Measurements from ENCODE around the gene PCGF1. TPM values are rescaled to one million over a fixed set of nuclear protein-coding genes. Genes with fewer than 3 reads are reported as not detected.

Gene PCGF1
- total and polyA plus RNA-seq, 2 of the 4 experiments (the other 2 are of a cell fraction): 23.4 to 31.4 TPM

- H4K8ac ChIP-seq (ENCODE audit: low read depth in 2 of 2, low read length in 2 of 2): peak overlapping the region in 1 of 2 experiments; percentile 30; a peak in 1 of 4 replicates
These were observed 2.9 kb downstream of the PCGF1 start for GRCh38 chr2:74504591-74504990.

More at GRCh38 chr2:74504591-74504990, 2.9 kb downstream of the PCGF1 start:
- DNase-seq (no peak), ATAC-seq (ENCODE audit: low read depth) (no peak)
- H3K4me3 ChIP-seq (ENCODE audit: insufficient read depth, low read depth, low read length): no peak overlapping the region
- no peak overlapping the region for H3K4me2 ChIP-seq (ENCODE audit: low read depth, low read length)
- H3K18ac ChIP-seq (ENCODE audit: low read depth, low read length): no peak overlapping the region
- no TSS peak for BruUV-seq (replicated peaks)
- no peak overlapping the region for H2BK120ac ChIP-seq (ENCODE audit: low read depth, low read length)
- no peak overlapping the region for H3K56ac ChIP-seq (ENCODE audit: extremely low read depth, insufficient read depth, low read length)
- no peaks in the 10 kb centered on the region for H3K9me3 ChIP-seq (ENCODE audit: control insufficient read depth, insufficient read depth, low read length)
- CTCF ChIA-PET: no interaction called here
- WGBS, 2 experiments (ENCODE audit: extremely low coverage in 2 of 2, insufficient read length in 1 of 2): no CpG with 5 or more reads among the region's 3 CpGs
- no peak overlapping the region for H4K91ac ChIP-seq (ENCODE audit: insufficient read depth, low read depth, low read length)
- no peak for TF ChIP-seq MAFK (IDR thresholded peaks at IDR 0.05; ENCODE audit: low read depth, low read length)
- no peak for TF ChIP-seq SMC3 (IDR thresholded peaks at IDR 0.05; ENCODE audit: low read depth, low read length)
- TF ChIP-seq BHLHE40 (IDR thresholded peaks at IDR 0.05; ENCODE audit: low read depth, low read length): no peak
- no peak for TF ChIP-seq CEBPB (IDR thresholded peaks at IDR 0.05; ENCODE audit: low read depth, low read length)
- TF ChIP-seq, protein P1, sequence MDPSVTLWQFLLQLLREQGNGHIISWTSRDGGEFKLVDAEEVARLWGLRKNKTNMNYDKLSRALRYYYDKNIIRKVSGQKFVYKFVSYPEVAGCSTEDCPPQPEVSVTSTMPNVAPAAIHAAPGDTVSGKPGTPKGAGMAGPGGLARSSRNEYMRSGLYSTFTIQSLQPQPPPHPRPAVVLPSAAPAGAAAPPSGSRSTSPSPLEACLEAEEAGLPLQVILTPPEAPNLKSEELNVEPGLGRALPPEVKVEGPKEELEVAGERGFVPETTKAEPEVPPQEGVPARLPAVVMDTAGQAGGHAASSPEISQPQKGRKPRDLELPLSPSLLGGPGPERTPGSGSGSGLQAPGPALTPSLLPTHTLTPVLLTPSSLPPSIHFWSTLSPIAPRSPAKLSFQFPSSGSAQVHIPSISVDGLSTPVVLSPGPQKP (IDR thresholded peaks at IDR 0.05; ENCODE audit: borderline replicate concordance, low read depth, low read length): no peak
- no peak for TF ChIP-seq RCOR1 (IDR thresholded peaks at IDR 0.05; ENCODE audit: insufficient replicate concordance, low read length)
- no peak for TF ChIP-seq FOS (IDR thresholded peaks at IDR 0.05; ENCODE audit: low read depth, low read length)
- TF ChIP-seq, protein P2, sequence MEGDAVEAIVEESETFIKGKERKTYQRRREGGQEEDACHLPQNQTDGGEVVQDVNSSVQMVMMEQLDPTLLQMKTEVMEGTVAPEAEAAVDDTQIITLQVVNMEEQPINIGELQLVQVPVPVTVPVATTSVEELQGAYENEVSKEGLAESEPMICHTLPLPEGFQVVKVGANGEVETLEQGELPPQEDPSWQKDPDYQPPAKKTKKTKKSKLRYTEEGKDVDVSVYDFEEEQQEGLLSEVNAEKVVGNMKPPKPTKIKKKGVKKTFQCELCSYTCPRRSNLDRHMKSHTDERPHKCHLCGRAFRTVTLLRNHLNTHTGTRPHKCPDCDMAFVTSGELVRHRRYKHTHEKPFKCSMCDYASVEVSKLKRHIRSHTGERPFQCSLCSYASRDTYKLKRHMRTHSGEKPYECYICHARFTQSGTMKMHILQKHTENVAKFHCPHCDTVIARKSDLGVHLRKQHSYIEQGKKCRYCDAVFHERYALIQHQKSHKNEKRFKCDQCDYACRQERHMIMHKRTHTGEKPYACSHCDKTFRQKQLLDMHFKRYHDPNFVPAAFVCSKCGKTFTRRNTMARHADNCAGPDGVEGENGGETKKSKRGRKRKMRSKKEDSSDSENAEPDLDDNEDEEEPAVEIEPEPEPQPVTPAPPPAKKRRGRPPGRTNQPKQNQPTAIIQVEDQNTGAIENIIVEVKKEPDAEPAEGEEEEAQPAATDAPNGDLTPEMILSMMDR (conservative IDR thresholded peaks at IDR 0.05; ENCODE audit: low read depth, low read length): no peak
- TF ChIP-seq RAD21 (IDR thresholded peaks at IDR 0.05; ENCODE audit: low read length): no peak
- no peak for TF ChIP-seq RFX5 (IDR thresholded peaks at IDR 0.05; ENCODE audit: low read depth, low read length)
- no peak for TF ChIP-seq CHD1 (IDR thresholded peaks at IDR 0.05; ENCODE audit: low read depth, low read length)
- TF ChIP-seq MXI1 (IDR thresholded peaks at IDR 0.05; ENCODE audit: borderline replicate concordance, low read depth, low read length): no peak
- no peak for TF ChIP-seq POLR2A (IDR thresholded peaks at IDR 0.05; ENCODE audit: low read depth, low read length)
- no peak for TF ChIP-seq MAZ (IDR thresholded peaks at IDR 0.05; ENCODE audit: borderline replicate concordance, low read depth, low read length)
- TF ChIP-seq USF2 (IDR thresholded peaks at IDR 0.05; ENCODE audit: low read depth, low read length): no peak
- TF ChIP-seq NFE2L2 (IDR thresholded peaks at IDR 0.05; ENCODE audit: low read depth, low read length): no peak
- POLR2A ChIA-PET (ENCODE audit: unreplicated experiment): interaction anchor here (1.1 to 1.4 kb wide), 2 partner anchors 22 to 89 kb away, joined by 3 to 4 read pairs; partner anchors contain the start of genes CCDC142 and TTC31
- no peak overlapping the region for H2AK9ac ChIP-seq (replicated peaks; ENCODE audit: low read depth, low read length, poor library complexity)
- H4K5ac ChIP-seq (ENCODE audit: low read depth, low read length): no peak overlapping the region
- no peak overlapping the region for H2BK20ac ChIP-seq (ENCODE audit: low read depth, low read length)
- no peak overlapping the region for H3K14ac ChIP-seq (replicated peaks; ENCODE audit: low read depth, low read length)
- peak overlapping the region; percentile 85; the same call in 1 of the 2 replicates for H2AK5ac ChIP-seq (ENCODE audit: low read depth, low read length)
- H3K27ac ChIP-seq (ENCODE audit: insufficient read depth, low read length): no peak overlapping the region
- in situ Hi-C loops (cut with MboI; ENCODE audit: low sequenced_read_pairs): no loop called here
- peaks cover 12 to 40% of the 10 kb centered on the region in 2 experiments for H3K79me1 ChIP-seq (ENCODE audit: low read depth in 1 of 2, low read length in 2 of 2)
- H2BK15ac ChIP-seq (ENCODE audit: low read depth, low read length): no peak overlapping the region
- H3K27me3 ChIP-seq (ENCODE audit: control insufficient read depth, insufficient read depth, low read length): peaks cover 16% of the 10 kb centered on the region
- no peak overlapping the region for H2BK5ac ChIP-seq (ENCODE audit: low read depth, low read length, poor library complexity, severe bottlenecking)
- no peak overlapping the region for H3K9ac ChIP-seq (ENCODE audit: low read depth, low read length)
- H2AFZ ChIP-seq (replicated peaks; ENCODE audit: low read length, poor library complexity): no peak overlapping the region
- H3K9me1 ChIP-seq (ENCODE audit: insufficient read depth, low read length): peaks cover 9% of the 10 kb centered on the region
- dilution Hi-C loops (cut with HindIII; ENCODE audit: low sequenced_read_pairs, unreplicated experiment): no loop called here
- H3K36me3 ChIP-seq (ENCODE audit: control insufficient read depth, insufficient read depth, low read length): peaks cover 16% of the 10 kb centered on the region
- intact Hi-C loops (cut with micrococcal nuclease): no loop called here
- H3K4ac ChIP-seq (ENCODE audit: low read depth, low read length): no peak overlapping the region
- H4K20me1 ChIP-seq (ENCODE audit: insufficient read depth, low read length): no peaks in the 10 kb centered on the region
- H3K4me1 ChIP-seq (ENCODE audit: control insufficient read depth, insufficient read depth, low read length): peaks cover 18% of the 10 kb centered on the region
- no peak overlapping the region for H3K23ac ChIP-seq (ENCODE audit: low read depth, low read length)
